Stimulated activated naive B cell treated with anti-CD40 and anti-IgM and Interleukin-4, amounts not matched to agents 10 μg/mL and 1 μg/mL and 100 μg/mL, for 72 hours (primary cell): ENCODE results near the gene SYT5.
"Not testable (repeated sequence)": the region's sequence is repeated elsewhere in the genome, so short reads cannot be mapped to it uniquely, and the experiment has no call there.

Source experiments
- ATAC-seq, 2 donors: fragments of 150-1000 bp; cut with Tn5 transposase; replicated peaks; 2 replicates each; pipeline ENCODE4 v1.10.0; 2021; ENCODE audit warnings: moderate library complexity in 1 of 2
- DNase-seq: peaks from one replicate; pipeline ENCODE4 v3.0.0; 2021
- H3K27ac Mint-ChIP-seq: one replicate; pipeline ENCODE4 v1.8.0; 2022; ENCODE audit warnings: mild to moderate bottlenecking, mixed read lengths
- H3K27me3 Mint-ChIP-seq, 2 donors: one replicate each; pipeline ENCODE4 v1.8.0; 2022; ENCODE audit warnings: mixed read lengths in 2 of 2
- H3K36me3 Mint-ChIP-seq, 2 donors: one replicate each; pipeline ENCODE4 v1.8.0; 2022; ENCODE audit warnings: mixed read lengths in 2 of 2, mild to moderate bottlenecking in 1 of 2
- H3K4me1 Mint-ChIP-seq, 2 donors: one replicate each; pipeline ENCODE4 v1.8.0; 2022; ENCODE audit warnings: mixed read lengths in 2 of 2, mild to moderate bottlenecking in 1 of 2
- H3K4me3 Mint-ChIP-seq, 2 donors: one replicate each; pipeline ENCODE4 v1.8.0; 2022; ENCODE audit warnings: mild to moderate bottlenecking in 2 of 2, mixed read lengths in 2 of 2, moderate library complexity in 1 of 2
- H3K9me3 Mint-ChIP-seq, 2 donors: one replicate each; pipeline ENCODE4 v1.8.0; 2022; ENCODE audit warnings: mixed read lengths in 2 of 2, mild to moderate bottlenecking in 1 of 2

SYT5 gene

DNA sequence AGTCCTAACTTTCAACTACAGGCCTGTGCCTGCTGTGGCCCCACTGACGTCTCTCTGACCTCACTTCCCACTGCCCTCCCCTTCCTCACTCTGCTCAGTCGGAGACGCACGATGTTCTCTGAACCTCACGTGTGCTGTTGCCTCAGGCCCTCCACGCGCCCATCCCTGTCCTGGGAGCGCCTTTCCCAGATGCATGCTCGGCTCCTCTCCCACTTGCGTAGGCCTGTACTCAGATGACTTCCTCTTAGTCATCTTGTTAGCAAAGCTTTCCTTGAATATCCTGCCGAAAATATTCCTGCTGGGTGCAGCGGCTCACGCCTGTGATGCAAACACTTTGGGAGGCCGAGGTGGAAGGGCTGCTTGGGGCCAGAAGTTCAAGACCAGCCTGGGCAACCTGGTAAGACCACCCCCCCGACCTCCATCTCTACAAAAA, 9.3 kb upstream of the SYT5 start:
- no peak overlapping the region for H3K4me3 Mint-ChIP-seq
- no peaks in the 10 kb centered on the region for H3K9me3 Mint-ChIP-seq
- peaks cover 28 to 48% of the 10 kb centered on the region in 2 donors for H3K27me3 Mint-ChIP-seq
- ATAC-seq, result no peak
- no peaks in the 10 kb centered on the region for H3K36me3 Mint-ChIP-seq
- peaks cover 5 to 12% of the 10 kb centered on the region in 2 donors for H3K4me1 Mint-ChIP-seq
- no peak for DNase-seq
- H3K27ac Mint-ChIP-seq, result no peak overlapping the region

DNA sequence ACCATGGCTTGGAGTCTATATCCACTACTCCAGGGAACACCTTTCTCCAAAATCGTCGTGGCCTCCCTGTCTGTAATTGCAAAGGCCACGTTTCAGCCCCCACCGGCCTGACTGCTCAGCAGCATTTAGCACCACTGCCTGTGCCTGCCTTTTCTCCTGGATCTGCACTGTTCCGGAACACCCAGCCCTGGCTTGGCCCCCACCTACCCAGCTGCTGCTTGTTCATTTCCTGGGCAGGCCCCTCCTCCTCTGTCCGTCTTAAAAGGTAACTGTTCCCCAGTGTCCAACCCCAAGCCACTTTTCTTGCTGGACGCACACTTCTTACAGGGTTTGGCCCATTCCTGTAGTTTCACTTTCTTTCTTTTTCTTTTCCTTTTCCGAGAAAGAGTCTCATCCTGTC, 8.5 kb upstream of the SYT5 start:
- Mint-ChIP-seq H3K27ac (no peak overlapping the region), H3K4me3 (no peak overlapping the region), H3K36me3 (no peaks in the 10 kb centered on the region), H3K9me3 (no peaks in the 10 kb centered on the region), H3K27me3 (peaks cover 30 to 55% of the 10 kb centered on the region in 2 donors), H3K4me1 (peaks cover 5 to 12% of the 10 kb centered on the region in 2 donors)
- no peak for DNase-seq
- no peak for ATAC-seq

DNA sequence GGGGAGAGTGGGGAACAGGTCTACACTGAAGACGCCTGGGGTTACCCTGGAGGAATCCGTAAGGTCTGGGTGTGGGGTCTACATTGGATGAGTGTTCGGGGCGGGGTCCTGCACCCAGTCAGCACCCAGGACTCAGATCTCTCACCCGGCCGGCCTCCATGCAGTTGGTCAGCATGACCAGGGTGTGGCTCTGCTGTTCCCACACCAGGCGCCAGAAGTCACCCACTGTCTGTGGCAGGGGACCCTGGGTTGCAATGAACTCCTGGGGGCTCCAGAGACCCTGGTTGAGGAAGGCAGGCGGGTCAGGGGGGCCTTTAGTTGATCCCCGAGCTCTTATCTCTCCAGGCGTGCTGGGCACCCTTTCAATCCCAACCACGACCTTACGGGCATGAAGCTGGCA, 6.0 kb upstream of the SYT5 start:
- Mint-ChIP-seq H3K4me3 (no peak overlapping the region), H3K27me3 (peaks cover 35 to 53% of the 10 kb centered on the region in 2 donors)
- no peak for DNase-seq

DNA sequence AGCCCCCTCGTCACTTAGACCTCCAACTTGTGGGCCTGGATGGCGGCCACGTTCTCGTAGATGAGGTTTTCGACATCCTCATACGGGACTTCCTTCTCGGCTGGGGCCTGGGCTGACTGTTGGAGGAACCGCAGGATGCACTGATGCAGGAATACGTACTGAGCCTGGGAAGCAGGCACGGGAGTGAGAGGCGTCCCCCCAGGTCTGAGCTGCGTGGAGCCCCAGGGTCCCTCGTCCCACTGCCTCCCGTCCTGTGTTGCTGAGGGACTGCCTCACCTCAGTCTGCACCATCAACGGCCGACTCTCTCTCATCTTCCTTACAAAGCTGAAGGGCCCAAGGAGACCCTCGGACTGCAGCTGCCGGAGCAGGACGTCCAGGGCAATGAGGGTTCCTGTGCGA, 1.7 kb upstream of the SYT5 start:
- Mint-ChIP-seq H3K9me3 (no peaks in the 10 kb centered on the region), H3K36me3 (peaks cover 1 to 2% of the 10 kb centered on the region in 2 donors), H3K4me3 (no peak overlapping the region), H3K27me3 (peaks cover 65 to 87% of the 10 kb centered on the region in 2 donors), H3K4me1 (peaks cover 18 to 33% of the 10 kb centered on the region in 2 donors), H3K27ac (peak overlapping the region; percentile 34)
- DNase-seq, result no peak
- ATAC-seq, result no peak

More for the DNA sequence above, 6.0 kb upstream of the SYT5 start:
- peaks cover 5 to 12% of the 10 kb centered on the region in 2 donors for H3K4me1 Mint-ChIP-seq
- no peaks in the 10 kb centered on the region for H3K9me3 Mint-ChIP-seq
- H3K27ac Mint-ChIP-seq, result no peak overlapping the region
- no peaks in the 10 kb centered on the region for H3K36me3 Mint-ChIP-seq
- ATAC-seq, result no peak

DNA sequence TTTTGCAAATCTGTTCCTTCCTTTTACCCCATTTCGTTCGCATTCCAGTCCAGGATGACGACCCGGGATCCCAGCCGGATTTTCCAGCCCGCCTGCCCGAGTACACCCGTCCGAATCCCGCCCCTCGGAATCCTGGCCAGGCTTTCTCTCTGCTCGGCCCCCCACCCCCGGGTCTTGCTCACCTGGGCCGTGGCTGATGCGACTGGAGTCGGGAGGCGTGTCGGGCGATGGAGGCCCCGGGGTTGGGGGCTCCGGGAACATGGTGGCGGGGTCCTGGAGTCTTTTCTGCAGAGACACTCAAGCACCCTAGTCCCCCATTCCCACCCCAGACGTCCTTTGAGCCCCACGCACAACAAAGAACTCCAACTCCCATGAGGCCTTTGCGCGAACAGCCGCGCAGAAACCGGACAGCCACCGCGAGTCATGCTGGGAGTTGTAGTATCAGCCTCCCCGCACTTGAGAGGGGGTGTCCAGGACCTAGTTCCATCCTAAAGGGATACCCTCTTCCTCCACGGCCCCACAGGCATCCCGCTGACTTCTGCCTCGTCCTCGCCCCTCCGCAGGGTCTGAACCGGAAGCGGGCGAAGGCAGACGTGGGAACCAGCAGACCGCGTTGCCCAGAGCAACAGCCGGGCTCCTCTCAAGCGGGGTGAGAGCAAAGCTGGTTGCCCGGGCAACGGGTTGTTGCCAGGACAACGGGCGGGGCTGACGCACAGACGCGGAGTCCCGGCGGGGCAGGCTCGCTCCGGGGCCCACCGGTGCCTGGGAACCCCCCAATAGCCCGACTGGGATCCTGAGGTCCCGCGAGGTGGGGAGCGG, 1.1 kb downstream of the SYT5 start:
- peak overlapping the region; percentile 94 for H3K27ac Mint-ChIP-seq
- peaks cover 1 to 2% of the 10 kb centered on the region in 2 donors for H3K36me3 Mint-ChIP-seq
- peaks cover 76 to 92% of the 10 kb centered on the region in 2 donors for H3K27me3 Mint-ChIP-seq
- H3K4me3 Mint-ChIP-seq, result peak overlapping the region; percentile 83 to 86
- DNase-seq (peak; percentile 89), ATAC-seq (peak; percentile 89 to 92)
- H3K9me3 Mint-ChIP-seq, result no peaks in the 10 kb centered on the region
- peaks cover 22 to 43% of the 10 kb centered on the region in 2 donors for H3K4me1 Mint-ChIP-seq

DNA sequence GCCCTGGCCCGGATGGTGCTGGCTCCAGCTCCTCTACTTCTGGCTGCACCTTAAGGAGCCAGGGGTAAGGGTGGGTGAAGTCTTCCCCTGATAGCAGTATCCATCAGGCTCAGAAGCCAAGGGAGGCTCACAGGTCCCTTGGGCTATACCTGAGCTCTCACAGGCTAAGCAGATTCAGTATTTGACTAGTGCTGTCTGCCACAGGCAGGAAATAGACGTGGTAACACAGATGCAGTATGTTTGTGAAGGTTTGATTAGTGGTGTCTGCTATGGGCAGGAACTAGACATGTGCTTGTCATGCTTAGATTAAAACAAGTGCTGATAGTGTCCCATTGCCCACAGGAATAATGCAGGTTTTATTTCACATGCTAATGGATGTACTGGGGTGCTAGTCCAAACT, 4.0 kb downstream of the SYT5 start:
- DNase-seq, result no peak
- ATAC-seq, result no peak
- Mint-ChIP-seq H3K4me3 (no peak overlapping the region), H3K4me1 (peaks cover 29 to 61% of the 10 kb centered on the region in 2 donors), H3K9me3 (peaks cover 0 to 2% of the 10 kb centered on the region in 2 donors), H3K27ac (no peak overlapping the region), H3K36me3 (peaks cover 2 to 5% of the 10 kb centered on the region in 2 donors), H3K27me3 (peaks cover 83 to 98% of the 10 kb centered on the region in 2 donors)

DNA sequence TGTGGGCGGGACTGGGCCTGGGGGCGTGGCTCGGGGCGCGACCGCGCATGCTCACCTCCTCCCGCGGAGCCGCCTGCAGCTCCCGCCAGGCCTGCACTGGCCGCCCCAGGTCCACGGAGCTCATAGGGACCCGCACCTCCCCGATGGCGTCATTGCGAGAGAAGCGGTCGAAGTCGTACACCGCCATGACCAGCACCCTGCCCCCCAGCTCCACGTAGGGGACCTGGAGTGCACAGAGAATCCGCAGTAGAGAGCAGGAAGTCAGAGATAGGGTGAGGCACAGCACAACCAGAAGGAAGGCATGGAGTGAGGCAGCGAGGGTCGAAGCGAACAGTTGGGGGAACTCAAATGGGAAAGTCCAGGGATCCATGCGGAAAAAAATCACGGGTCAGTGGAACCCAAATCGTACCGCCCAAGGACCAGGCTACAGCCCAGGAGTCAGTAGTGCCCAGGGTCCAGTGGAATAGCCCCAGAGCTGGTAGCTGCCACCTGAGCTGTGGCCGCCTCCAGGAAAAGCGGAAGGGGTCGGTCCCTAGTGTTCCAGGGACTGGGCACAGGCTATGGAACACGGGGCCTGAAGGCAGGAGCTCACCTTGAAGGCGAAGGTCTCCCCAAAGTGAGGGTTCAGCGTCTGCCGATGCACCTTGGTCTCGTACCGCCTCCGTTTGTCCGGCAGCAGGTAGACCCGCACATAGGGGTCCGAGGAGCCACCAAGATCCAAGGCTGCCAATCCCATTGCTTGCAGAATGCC, 4.8 kb downstream of the SYT5 start:
- H3K4me1 Mint-ChIP-seq, result peaks cover 24 to 54% of the 10 kb centered on the region in 2 donors

DNA sequence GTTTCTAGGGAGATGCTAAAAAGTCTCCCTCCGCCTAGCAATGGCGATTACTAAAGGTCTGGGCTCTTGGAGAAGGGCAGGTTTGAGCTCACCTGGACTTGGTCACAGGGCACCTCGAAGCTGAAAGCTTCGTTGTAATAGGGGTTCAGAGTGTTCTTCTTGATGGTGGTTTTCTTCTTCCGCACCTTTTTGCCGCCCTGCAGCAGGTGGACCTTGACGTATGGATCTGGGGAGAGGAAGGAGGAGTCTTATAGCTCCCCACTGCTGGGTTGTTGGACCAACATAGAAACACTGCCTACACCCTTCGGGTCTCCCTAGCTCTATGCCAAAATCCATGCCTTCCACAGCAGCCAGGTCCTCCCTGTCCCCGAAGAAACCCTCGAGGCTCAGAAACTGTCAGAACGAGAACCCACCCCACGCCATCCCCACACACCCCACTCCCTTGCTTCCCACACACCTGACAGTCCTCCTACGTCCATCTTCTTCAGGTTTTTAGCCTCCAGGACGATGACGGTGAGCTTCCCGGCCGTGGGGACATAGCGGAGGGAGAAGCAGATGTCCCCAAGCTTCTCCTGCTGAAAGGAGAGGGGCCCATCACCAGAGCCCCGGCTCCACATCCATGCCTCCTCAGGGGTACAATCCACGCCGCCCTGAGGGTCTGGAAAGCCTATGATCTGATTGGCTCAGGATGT, 5.5 kb downstream of the SYT5 start:
- peaks cover 0 to 2% of the 10 kb centered on the region in 2 donors for H3K9me3 Mint-ChIP-seq
- H3K36me3 Mint-ChIP-seq, result peaks cover 2 to 4% of the 10 kb centered on the region in 2 donors
- no peak overlapping the region for H3K27ac Mint-ChIP-seq
- peaks cover 19 to 47% of the 10 kb centered on the region in 2 donors for H3K4me1 Mint-ChIP-seq
- DNase-seq, result no peak
- peaks cover 81 to 97% of the 10 kb centered on the region in 2 donors for H3K27me3 Mint-ChIP-seq
- H3K4me3 Mint-ChIP-seq, result peak overlapping the region in 1 of 2 donors; percentile 83
- no peak for ATAC-seq

More for the DNA sequence above, 4.8 kb downstream of the SYT5 start:
- Mint-ChIP-seq H3K27ac (no peak overlapping the region), H3K4me3 (no peak overlapping the region), H3K36me3 (peaks cover 2 to 4% of the 10 kb centered on the region in 2 donors), H3K27me3 (peaks cover 82 to 98% of the 10 kb centered on the region in 2 donors), H3K9me3 (peaks cover 0 to 2% of the 10 kb centered on the region in 2 donors)
- no peak for DNase-seq
- ATAC-seq, result no peak

DNA sequence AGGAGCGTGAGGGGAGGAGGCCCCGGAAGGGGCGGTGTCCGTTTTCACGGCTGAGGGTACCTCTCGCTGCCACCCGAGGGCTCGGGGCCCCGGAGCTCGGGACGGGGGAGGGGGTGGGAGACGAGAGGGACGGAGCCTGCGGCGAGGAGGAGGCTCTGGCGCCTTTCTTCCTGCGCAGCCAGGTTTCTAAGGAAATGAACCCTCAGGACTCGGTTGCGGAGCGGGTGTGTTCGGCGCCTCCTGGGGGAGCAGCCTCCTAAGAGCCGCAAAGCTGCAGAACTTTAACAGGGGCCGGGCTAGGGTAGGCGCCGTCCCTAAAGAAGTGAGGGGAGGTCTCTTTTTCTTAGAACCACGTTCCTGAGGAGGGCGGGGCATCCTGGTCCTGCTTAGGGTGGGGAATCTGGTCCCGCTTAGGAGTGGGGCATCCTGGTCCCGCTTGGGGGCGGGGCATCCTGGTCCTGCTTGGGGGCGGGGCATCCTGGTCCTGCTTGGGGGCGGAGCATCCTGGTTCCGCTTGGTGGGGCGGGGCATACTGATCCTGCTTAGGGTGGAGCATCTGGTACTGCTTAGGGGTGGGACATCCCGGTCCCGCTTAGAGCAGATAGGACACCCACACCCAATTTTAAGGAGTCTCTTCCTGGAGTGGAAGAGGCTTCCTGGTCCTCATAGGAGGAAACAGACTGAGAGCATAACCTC, 6.2 kb downstream of the SYT5 start:
- Mint-ChIP-seq H3K27ac (no peak overlapping the region), H3K9me3 (peaks cover 0 to 2% of the 10 kb centered on the region in 2 donors), H3K4me3 (peak overlapping the region; percentile 72 to 83), H3K27me3 (peaks cover 83 to 97% of the 10 kb centered on the region in 2 donors), H3K36me3 (peaks cover 2 to 4% of the 10 kb centered on the region in 2 donors), H3K4me1 (peaks cover 15 to 40% of the 10 kb centered on the region in 2 donors)
- peak; percentile 29 for DNase-seq
- peak; percentile 66 to 67 for ATAC-seq

DNA sequence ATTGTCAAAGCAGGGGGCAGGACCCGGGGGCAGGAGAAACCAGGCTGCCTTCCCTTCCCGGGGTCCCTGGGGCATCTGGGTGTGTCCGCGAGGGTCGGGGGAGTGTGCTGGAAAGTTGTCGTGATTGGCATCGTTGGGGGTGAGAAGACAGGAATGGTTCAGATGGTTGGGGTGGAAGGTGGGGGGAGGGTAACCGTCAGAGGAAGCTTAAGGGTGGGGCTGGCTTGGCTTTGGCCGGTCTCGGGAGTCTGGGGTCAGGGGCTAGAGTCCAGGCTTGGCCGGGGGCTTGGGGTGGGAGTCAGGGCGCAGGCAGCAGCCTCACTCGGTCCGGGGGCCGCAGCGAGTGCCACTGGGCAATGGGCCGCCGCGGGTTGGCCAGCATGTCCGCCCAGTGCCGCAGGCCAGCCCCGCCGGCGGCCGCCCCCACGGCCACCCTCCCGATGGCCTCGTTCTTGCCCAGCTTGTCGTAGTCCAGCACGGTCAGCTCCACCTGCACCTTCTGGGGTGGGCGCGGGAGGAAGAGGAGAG, 6.8 kb downstream of the SYT5 start:
- H3K27me3 Mint-ChIP-seq, result peaks cover 77 to 92% of the 10 kb centered on the region in 2 donors
- peaks cover 0 to 2% of the 10 kb centered on the region in 2 donors for H3K9me3 Mint-ChIP-seq
- H3K36me3 Mint-ChIP-seq, result peaks cover 0 to 4% of the 10 kb centered on the region in 2 donors
- DNase-seq, result no peak
- H3K27ac Mint-ChIP-seq, result no peak overlapping the region
- H3K4me3 Mint-ChIP-seq, result peak overlapping the region; percentile 72 to 83
- H3K4me1 Mint-ChIP-seq, result peaks cover 11 to 34% of the 10 kb centered on the region in 2 donors
- no peak for ATAC-seq

DNA sequence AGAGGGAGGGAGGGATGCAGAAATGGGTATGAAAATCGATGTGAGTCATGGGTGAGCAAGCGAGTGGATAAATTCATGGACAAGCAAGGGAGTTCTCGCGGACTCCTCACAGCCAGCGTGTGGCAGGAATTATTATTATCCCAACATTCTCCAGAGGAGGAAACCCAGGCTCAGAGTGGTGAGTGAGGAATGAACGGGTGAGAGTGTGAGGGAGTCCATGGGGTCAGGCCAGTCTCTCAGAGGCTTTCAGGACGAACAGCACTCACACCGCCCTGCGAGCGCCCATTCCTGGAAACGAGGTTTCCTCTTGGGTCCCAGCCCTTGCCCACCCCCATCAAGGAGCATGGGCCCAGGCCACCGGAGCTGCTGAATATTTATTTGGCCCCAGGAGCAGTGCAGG, 7.3 kb downstream of the SYT5 start:
- ATAC-seq, result no peak

DNA sequence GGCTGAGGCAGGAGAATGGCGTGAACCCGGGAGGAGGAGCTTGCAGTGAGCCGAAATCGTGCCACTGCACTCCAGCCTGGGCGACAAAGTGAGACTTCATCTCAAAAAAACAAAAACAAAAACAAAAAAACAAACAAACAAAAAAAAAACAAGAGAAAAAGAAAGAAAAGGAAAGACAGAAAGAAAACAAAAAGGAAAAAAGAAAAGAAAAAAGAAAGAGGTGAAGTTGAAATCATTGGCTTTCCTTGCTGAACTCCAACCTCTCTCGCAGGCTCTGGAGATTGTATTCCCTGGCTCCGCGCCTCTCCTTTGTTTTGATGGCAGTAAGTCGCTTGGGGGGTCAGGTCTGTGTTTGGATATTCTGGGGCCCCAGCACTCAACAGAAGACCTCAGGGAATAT, 7.8 kb downstream of the SYT5 start:
- DNase-seq, H3K9me3 Mint-ChIP-seq, H3K27ac Mint-ChIP-seq, ATAC-seq, H3K36me3 Mint-ChIP-seq: not testable (repeated sequence)
- Mint-ChIP-seq H3K4me1 (peaks cover 11 to 28% of the 10 kb centered on the region in 2 donors), H3K27me3 (peaks cover 76 to 92% of the 10 kb centered on the region in 2 donors), H3K4me3 (peak overlapping the region; percentile 63 to 83)

More for the DNA sequence above, 7.3 kb downstream of the SYT5 start:
- H3K27me3 Mint-ChIP-seq, result peaks cover 75 to 91% of the 10 kb centered on the region in 2 donors
- no peak overlapping the region for H3K27ac Mint-ChIP-seq
- no peak for DNase-seq
- H3K4me1 Mint-ChIP-seq, result peaks cover 11 to 29% of the 10 kb centered on the region in 2 donors
- peaks cover 0 to 2% of the 10 kb centered on the region in 2 donors for H3K9me3 Mint-ChIP-seq
- H3K36me3 Mint-ChIP-seq, result peaks cover 0 to 4% of the 10 kb centered on the region in 2 donors
- H3K4me3 Mint-ChIP-seq, result peak overlapping the region; percentile 63 to 83

DNA sequence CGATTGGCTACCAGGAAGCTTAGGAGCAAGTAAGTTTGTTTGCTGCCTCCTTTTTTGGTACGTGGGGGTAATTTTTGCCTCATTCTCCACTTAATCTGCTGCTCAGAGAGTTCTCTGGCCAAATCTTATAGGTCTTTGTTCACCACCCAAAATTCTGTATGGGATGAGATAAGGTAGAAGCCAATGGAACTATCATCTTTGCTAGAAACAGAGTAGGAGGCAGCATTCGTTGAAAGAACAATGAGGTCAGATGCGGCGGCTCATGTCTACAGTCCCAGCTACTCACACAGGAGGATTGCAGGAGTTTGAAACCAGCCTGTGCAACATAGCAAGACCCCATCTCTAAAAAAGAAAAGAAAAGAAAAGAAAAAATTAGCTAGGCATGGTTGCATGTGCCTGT, 8.6 kb downstream of the SYT5 start:
- H3K4me1 Mint-ChIP-seq, result peaks cover 18 to 36% of the 10 kb centered on the region in 2 donors
- H3K27ac Mint-ChIP-seq, result no peak overlapping the region
- ATAC-seq (no peak), DNase-seq (no peak)
- peaks cover 6 to 7% of the 10 kb centered on the region in 2 donors for H3K9me3 Mint-ChIP-seq
- no peak overlapping the region for H3K4me3 Mint-ChIP-seq
- peaks cover 4 to 8% of the 10 kb centered on the region in 2 donors for H3K36me3 Mint-ChIP-seq
- H3K27me3 Mint-ChIP-seq, result peaks cover 77 to 92% of the 10 kb centered on the region in 2 donors
